GM12891 (cell line): ENCODE measurements around the gene HPRT1.
A peak's percentile ranks its signal among the peaks of the same experiment; 100 is the strongest.
"Not testable (repeated sequence)": the region's sequence is repeated elsewhere in the genome, so short reads cannot be mapped to it uniquely, and the experiment has no call there.

Experiments used
- DNase-seq: peaks from one replicate; pipeline ENCODE4 v3.0.0; 2011; ENCODE audit warnings: low spot score; ENCODE audit not compliant: insufficient read length
- FAIRE-seq: peaks from 2 replicates; lab custom pipeline; 2011; peaks lifted over from hg19 to GRCh38; lab: Jason Lieb, UNC
- PAX5 ChIP-seq: IDR thresholded peaks from 2 replicates; pipeline ENCODE4 v1.6.1; 2011; ENCODE audit warnings: low read length, moderate library complexity, mild to moderate bottlenecking; ENCODE audit not compliant: insufficient read depth, severe bottlenecking
- POLR2A ChIP-seq: IDR thresholded peaks from 2 replicates; pipeline ENCODE4 v1.6.1; 2011; ENCODE audit warnings: low read depth, low read length, control low read depth
- POLR2AphosphoS5 ChIP-seq: IDR thresholded peaks from 2 replicates; pipeline ENCODE4 v1.6.1; 2011; ENCODE audit warnings: low read depth, low read length, control low read depth
- POU2F2 ChIP-seq: IDR thresholded peaks from 2 replicates; pipeline ENCODE4 v1.6.1; 2011; ENCODE audit warnings: low read depth, mild to moderate bottlenecking, control low read depth, low read length, moderate library complexity
- SPI1 ChIP-seq: IDR thresholded peaks from 2 replicates; pipeline ENCODE4 v1.6.1; 2011; ENCODE audit warnings: low read depth, low read length, control low read depth
- TAF1 ChIP-seq: IDR thresholded peaks from 2 replicates; pipeline ENCODE4 v1.6.1; 2011; ENCODE audit warnings: low read depth, low read length, control low read depth

HPRT1 gene

DNA sequence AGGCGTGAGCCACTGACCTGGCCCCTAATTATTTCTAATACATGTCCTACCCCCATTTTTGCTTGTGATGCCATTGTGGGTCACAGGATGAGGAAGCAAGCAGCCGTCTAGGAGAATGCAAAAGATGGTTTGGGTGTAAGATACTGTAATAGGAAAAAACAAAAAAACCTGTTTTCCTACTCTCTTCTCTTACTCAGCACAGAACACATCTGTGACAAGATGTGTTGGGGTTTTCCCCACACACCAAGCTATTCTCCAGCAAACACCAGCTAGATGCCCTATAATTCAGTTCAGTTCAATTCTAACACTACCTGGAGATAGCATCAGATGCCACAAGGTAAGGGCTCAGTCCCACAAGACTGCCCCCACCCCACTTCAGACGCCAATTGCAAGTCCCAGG lies 15.3 kb upstream of the HPRT1 start:
- FAIRE-seq, result peak; percentile 35
- DNase-seq, result no peak
- no peak for TF ChIP-seq TAF1
- TF ChIP-seq POLR2AphosphoS5, result no peak
- no peak for TF ChIP-seq POLR2A
- no peak for TF ChIP-seq POU2F2
- no peak for TF ChIP-seq PAX5
- TF ChIP-seq SPI1, result no peak

DNA sequence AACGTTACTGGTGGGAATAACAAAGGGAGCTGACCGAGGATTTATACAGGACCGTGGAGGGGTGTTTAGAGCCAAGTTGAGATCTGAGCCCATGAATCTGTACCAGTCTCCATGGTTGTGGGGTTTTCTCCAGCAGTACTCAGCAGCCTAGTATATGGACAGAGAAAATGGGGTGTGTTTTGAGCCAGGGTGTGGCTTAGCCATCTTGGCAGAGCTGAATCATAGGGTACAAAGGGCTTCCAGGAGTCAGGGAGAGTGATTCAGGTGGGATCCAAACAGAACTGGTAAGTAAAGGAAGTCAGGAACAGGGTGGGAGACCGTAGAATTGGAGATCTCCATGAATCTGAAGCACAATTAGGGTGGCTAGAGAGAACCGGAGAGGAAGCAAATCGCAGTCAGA lies 7.4 kb upstream of the HPRT1 start:
- FAIRE-seq, result no peak
- no peak for DNase-seq

DNA sequence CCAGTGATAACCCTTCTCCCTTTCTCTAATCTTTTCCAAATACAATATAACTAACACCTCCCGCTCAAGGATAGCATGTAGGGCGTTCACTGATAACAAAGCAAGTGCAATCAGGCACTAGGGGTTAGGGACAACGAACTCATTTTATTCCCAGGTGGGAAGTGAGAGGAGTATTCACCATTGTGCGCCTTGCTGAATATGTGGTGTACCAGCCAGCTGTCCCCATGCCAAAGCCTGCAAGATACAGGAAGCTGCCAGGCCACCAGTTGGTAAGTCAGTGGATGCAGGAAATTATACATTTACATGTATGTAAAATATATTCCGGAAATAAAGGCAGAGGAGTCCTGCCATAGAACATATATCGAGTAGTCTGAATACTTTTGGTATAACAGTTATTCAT lies 6.3 kb upstream of the HPRT1 start:
- TF ChIP-seq SPI1, result no peak
- no peak for TF ChIP-seq POU2F2
- TF ChIP-seq TAF1, result no peak
- TF ChIP-seq POLR2A, result no peak
- no peak for TF ChIP-seq PAX5
- TF ChIP-seq POLR2AphosphoS5, result no peak
- FAIRE-seq, result no peak
- no peak for DNase-seq

More for the DNA sequence above, 7.4 kb upstream of the HPRT1 start:
- no peak for TF ChIP-seq POLR2A
- TF ChIP-seq TAF1, result no peak
- no peak for TF ChIP-seq POLR2AphosphoS5
- TF ChIP-seq POU2F2, result no peak
- no peak for TF ChIP-seq SPI1
- no peak for TF ChIP-seq PAX5

DNA sequence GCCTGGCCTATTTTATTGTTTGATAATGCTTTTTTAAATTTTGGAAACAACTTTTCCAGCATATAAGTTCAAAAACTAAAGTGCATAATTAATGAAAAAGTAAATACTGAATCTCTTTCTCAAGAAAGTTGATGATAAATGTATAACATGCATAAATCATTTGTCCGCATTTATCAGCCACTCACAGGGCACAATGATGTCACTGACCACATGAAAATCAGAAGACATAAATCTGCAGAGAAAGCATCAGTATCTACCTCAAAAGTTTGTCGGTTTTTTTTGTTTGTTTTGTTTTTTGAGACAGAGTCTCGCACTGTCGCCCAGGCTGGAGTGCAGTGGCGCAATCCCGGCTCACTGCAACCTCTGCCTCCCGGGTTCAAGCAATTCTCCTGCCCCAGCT lies 5.5 kb upstream of the HPRT1 start:
- FAIRE-seq, result no peak
- no peak for TF ChIP-seq TAF1
- TF ChIP-seq SPI1, result no peak
- TF ChIP-seq PAX5, result no peak
- no peak for TF ChIP-seq POLR2A
- TF ChIP-seq POLR2AphosphoS5, result no peak
- TF ChIP-seq POU2F2, result no peak

DNA sequence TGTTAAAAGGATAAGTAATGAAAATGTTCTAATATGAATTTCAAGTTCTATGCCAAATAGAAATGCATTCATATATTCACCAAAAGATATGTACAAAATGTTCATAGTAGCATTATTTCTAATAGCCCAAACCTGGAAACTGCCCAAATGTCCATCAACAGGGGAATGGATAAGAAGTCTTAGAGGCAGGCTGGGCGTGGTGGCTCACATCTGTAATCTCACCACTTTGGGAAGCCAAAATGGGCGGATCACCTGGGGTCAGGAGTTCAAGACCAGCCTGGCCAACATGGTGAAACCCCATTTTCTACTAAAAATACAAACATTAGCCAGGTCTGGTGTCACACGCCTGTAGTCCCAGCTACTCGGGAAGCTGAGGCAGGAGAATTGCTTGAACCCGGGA lies 2.3 kb upstream of the HPRT1 start:
- TF ChIP-seq TAF1 (no peak), PAX5 (no peak), SPI1 (no peak), POLR2AphosphoS5 (no peak), POU2F2 (no peak), POLR2A (no peak)
- DNase-seq, result no peak
- no peak for FAIRE-seq

More for the DNA sequence above, 5.5 kb upstream of the HPRT1 start:
- DNase-seq, result no peak

DNA sequence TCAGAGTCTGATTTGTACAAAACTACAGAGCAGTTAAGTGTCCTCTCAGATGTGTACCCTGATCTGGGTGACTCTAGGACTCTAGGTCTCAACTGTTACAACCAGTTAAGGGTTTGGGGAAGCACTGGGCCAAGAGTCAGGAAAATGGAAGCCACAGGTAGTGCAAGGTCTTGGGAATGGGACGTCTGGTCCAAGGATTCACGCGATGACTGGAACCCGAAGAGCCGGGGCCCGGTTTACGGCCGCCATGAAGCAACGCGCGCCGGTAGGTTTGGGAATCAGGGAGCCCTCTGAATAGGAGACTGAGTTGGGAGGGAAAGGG lies 321 bp upstream of the HPRT1 start:
- TF ChIP-seq POLR2AphosphoS5, result no peak
- TF ChIP-seq POU2F2, result no peak
- TF ChIP-seq TAF1, result no peak
- DNase-seq, result no peak
- FAIRE-seq, result peak; percentile 52

DNA sequence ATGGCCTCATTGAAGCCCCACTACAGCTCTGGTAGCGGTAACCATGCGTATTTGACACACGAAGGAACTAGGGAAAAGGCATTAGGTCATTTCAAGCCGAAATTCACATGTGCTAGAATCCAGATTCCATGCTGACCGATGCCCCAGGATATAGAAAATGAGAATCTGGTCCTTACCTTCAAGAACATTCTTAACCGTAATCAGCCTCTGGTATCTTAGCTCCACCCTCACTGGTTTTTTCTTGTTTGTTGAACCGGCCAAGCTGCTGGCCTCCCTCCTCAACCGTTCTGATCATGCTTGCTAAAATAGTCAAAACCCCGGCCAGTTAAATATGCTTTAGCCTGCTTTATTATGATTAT lies 876 bp downstream of the HPRT1 start:
- no peak for TF ChIP-seq PAX5
- no peak for TF ChIP-seq TAF1
- no peak for TF ChIP-seq POLR2AphosphoS5
- no peak for TF ChIP-seq POU2F2
- TF ChIP-seq SPI1, result no peak
- TF ChIP-seq POLR2A, result no peak
- FAIRE-seq, result peak; percentile 70
- DNase-seq, result no peak

DNA sequence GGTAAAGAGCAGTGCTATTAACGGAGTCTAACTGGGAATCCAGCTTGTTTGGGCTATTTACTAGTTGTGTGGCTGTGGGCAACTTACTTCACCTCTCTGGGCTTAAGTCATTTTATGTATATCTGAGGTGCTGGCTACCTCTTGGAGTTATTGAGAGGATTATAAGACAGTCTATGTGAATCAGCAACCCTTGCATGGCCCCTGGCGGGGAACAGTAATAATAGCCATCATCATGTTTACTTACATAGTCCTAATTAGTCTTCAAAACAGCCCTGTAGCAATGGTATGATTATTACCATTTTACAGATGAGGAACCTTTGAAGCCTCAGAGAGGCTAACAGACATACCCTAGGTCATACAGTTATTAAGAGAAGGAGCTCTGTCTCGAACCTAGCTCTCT lies 1.5 kb downstream of the HPRT1 start:
- TF ChIP-seq TAF1 (no peak), POU2F2 (no peak), PAX5 (no peak), POLR2AphosphoS5 (no peak), POLR2A (no peak), SPI1 (no peak)
- DNase-seq (no peak), FAIRE-seq (no peak)

DNA sequence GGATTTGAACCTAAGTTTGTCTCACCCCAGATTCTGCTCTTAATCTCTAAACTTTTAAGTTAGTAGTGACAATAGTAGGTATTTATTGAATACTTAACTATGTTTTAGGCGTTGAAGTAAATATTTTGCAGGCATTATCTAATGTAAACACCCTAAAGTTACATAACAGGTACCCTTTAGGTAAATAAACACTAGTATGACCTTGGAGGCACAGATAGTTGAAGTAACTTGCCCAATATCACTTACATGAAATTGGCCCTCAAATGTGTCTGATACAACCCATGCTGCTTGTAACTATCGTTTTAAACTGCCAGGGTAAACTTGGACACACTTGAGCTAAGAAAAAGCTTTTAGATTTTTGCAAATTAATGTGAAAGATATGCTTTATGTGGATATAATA lies 3.0 kb downstream of the HPRT1 start:
- FAIRE-seq (no peak), DNase-seq (no peak)
- TF ChIP-seq POLR2A (no peak), SPI1 (no peak), POLR2AphosphoS5 (no peak)

DNA sequence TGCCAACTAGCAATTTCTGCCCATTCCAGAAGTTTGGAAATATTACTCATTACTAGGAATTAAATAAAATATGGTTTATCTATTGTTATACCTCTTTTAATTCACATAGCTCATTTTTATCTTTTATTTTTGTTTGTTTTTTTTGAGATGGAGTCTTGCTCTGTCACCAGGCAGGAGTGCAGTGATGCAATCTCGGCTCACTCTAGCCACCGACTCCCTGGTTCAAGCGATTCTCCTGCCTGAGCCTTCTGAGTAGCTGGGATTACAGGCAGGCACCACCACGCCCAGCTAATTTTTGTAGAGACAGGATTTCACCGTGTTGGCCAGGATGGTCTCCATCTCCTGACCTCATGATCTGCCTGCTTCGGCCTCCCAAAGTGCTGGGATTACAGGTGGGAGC lies 4.5 kb downstream of the HPRT1 start:
- not testable (repeated sequence) for FAIRE-seq

DNA sequence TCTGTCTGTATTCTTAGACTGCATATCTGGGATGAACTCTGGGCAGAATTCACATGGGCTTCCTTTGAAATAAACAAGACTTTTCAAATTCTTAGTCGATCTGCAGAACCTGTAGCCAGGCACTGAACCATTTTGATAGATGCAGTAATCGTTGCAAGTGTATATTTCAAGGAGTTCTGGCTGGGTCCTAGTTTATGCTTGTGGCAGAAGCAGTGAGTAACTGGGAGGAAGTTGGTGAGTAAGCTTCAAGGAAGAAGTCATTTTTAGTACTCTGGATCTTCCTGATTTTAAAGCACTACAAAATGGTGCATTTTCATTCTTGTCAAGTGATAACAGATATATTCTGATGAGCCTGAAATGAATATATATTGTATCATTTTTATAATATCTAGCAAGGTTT lies 9.5 kb downstream of the HPRT1 start:
- no peak for TF ChIP-seq TAF1
- TF ChIP-seq POLR2AphosphoS5, result no peak
- no peak for TF ChIP-seq POU2F2
- no peak for TF ChIP-seq SPI1
- no peak for TF ChIP-seq POLR2A
- no peak for TF ChIP-seq PAX5
- DNase-seq (no peak), FAIRE-seq (no peak)

More for the DNA sequence above, 4.5 kb downstream of the HPRT1 start:
- not testable (repeated sequence) for DNase-seq
